HG03196 (cell line): ENCODE results near the gene RPAP3.

Experiments used
- ATAC-seq: cut with Tn5 transposase; IDR thresholded peaks from one replicate; pipeline ENCODE4 v1.9.1; 2021; ENCODE audit not compliant: unreplicated experiment

The RPAP3 gene

DNA sequence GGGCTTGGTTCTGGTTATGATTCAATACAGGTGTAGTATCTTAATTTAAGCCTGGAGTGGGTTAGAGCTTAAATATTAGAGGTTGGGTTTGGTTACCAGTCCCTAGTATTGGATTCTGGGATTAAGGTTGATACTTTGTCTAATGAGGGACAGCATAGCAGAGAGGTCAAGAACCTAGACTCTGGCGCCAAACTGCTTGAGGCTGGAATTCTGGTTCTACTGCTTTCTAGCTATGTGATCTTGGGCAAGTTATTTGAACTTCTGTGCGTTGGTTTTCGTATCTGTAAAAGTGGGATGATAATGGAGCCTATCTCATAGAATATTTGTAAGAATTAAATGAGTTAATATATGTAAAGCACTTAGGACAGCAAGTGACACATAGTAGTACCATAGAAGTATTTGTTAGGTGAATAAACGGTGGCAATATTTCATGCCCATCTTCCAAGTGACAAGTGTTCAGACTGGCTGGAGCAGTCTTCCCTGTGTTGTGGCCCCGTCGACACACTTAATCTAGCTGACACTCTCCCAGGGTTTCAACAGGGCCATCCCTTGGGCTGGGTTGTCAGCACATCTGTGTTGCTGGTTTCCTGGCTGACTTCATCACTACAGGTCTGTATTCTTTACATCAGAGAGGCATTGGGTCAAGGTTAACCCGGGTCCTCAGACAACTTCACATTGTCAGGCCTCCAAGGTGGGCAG is 16.5 kb upstream of the RPAP3 start:
- ATAC-seq = no peak

- ATAC-seq = no peak
Observed at GRCh38 chr12:47721431-47721973, 15.7 kb upstream of the RPAP3 start.

- no peak for ATAC-seq
Observed at GRCh38 chr12:47718531-47718930, 12.7 kb upstream of the RPAP3 start.

DNA sequence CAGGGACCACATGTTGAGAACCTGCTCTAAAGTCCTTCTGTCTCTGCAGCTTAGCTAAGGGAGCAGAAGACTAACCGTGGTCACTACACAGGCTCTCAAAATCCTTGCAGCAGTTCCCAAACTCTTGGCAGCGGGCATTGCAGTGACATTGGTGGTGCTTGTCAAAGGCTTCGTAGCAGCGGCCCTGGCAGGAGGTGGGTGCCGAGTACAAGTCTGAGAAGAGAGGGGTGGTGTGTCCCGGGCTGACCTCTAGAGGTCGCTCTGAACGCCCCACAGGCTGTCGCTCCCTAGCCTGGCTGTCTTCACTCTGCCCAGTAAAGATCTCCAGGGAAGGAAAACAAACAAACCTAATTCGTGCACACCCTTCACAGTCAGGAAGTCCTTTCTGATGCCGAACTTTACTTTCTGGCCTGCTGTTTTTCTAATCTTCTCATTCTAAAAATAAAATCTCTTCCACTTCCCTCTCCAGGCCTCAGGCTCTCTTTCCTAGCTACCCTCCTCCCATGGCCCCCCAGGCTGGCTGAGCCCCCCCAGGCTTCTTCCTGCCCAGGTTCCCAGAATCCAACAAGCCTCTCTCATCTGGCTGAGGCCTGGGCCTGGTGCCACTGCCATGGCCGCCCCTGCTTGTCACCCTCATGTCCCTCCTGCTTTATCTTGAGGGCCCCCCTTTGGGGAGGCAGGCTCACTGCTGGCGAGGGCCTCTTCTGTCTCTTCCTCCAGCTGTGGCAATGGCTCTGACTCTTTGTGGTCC is 11.8 kb upstream of the RPAP3 start:
- ATAC-seq = no peak

- no peak for ATAC-seq
Observed at GRCh38 chr12:47717046-47717442, 11.2 kb upstream of the RPAP3 start.

GRCh38 chr12:47715877-47716548 is 10.2 kb upstream of the RPAP3 start:
- no peak for ATAC-seq

GRCh38 chr12:47715393-47715876 is 9.6 kb upstream of the RPAP3 start:
- ATAC-seq = peak; percentile 65

GRCh38 chr12:47714826-47715386 is 9.1 kb upstream of the RPAP3 start:
- ATAC-seq = no peak

- ATAC-seq = no peak
Observed at GRCh38 chr12:47712171-47712570, 6.3 kb upstream of the RPAP3 start.

- no peak for ATAC-seq
Observed at GRCh38 chr12:47711448-47711847, 5.6 kb upstream of the RPAP3 start.

GRCh38 chr12:47710278-47710677 is 4.4 kb upstream of the RPAP3 start:
- ATAC-seq = no peak

GRCh38 chr12:47709671-47710070 is 3.8 kb upstream of the RPAP3 start:
- no peak for ATAC-seq

DNA sequence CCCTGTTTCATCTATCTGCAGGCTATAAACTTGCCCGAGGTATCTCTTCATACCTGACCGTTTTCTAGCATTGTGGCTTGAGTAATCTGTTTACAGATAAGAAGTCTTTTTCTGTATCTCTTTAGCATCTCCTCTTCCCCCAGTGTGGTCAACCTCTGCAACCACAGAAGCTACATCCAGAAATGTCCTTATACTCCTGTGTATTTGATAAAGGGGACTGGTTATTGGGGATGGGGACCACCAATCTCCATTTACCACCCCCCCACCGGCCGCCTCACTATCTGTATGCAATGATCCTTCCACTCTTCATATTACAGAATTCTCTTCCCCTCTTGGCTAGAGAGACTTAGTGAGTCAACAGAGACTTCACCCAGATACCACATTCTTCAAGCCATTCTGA is 3.4 kb upstream of the RPAP3 start:
- ATAC-seq = no peak

GRCh38 chr12:47707905-47708543 is 2.2 kb upstream of the RPAP3 start:
- no peak for ATAC-seq

- ATAC-seq = no peak
Observed at GRCh38 chr12:47707355-47707754, 1.5 kb upstream of the RPAP3 start.

DNA sequence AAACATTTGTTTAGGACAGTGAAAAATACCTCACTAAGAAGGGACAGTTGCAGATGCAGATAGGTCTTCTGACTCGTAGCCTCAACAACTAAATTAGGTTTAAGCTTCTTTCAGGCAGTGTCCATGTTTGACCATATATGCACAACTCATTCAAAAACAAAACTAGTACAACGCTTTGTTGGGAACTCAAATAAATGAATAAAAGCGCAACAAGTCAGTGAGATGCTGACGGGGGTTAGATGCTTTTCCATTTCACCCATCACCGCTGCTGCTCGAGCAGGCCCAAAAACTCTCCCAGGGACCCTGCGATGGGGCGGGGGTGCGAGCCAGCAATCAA is 633 bp downstream of the RPAP3 start:
- no peak for ATAC-seq

DNA sequence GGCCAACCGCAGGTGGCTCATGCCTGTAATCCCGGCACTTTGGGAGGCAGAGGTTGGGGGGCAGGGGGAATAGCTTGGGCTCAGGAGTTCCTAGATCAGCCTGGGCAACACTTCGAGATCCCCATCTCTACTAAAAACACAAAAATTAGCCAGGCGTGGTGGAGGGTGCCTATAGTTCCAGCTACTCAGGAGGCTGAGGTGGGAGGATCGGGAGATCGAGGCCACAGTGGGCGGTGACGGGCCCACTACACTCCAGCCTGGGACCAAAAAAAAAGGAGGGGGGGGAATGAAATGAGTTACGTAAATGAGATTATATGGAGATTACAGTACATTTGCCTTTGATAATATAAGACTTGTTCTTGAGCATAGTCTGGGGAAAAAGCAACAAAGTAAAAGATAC is 1.1 kb downstream of the RPAP3 start:
- no peak for ATAC-seq

DNA sequence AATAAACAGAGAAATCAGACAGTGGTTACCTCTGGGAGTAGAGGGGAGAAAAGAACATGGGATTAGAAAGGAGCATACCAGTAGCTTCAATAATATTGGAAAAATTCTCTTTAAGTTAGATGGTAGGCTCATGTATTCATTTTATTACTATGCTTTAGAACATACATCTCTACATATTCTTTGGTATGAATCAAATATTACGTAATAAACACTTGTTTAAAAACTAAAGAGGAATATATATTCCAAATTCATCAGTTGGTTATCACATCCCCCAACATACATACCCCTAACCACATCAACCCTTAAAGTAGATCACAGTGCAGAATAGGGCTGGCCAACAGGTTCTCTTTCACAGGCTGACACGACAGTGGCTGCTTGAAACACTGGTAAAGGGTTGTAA is 5.6 kb downstream of the RPAP3 start:
- no peak for ATAC-seq

DNA sequence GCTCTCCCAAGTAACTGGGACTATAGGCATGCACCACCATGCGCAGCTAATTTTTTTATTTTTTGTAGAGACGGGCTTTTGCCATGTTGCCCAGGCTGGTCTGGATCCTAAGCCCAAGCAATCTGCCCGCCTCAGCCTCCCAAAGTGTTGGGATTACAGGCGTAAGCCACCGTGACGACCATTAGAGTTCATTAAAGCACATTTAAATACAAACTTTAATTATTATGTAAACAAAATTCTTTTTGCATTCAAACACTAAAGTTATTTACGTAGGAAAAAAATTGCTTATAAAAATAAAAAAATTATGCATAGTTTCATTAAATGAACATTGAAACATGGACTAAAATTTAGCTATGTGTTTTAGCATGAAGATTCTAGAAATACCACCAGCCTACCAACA is 7.2 kb downstream of the RPAP3 start:
- no peak for ATAC-seq

DNA sequence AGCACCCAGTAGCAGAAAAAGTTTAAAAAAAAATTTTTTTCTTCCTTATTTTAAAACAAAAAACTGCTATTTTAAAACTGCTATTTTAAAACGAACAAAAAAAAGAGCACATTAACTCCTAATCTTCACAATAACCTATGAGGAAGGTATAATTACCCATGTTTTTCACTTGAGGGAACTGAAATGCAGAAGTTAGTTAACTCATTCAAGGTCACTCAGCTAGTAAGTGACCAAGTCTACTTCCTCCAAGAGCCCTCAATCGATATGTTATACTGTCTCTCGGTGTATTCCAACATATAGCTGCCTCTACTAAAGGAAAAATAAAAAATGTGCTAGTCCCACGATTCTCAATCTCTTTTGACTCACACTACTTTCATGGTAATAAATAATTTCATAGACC is 7.8 kb downstream of the RPAP3 start:
- ATAC-seq = no peak

DNA sequence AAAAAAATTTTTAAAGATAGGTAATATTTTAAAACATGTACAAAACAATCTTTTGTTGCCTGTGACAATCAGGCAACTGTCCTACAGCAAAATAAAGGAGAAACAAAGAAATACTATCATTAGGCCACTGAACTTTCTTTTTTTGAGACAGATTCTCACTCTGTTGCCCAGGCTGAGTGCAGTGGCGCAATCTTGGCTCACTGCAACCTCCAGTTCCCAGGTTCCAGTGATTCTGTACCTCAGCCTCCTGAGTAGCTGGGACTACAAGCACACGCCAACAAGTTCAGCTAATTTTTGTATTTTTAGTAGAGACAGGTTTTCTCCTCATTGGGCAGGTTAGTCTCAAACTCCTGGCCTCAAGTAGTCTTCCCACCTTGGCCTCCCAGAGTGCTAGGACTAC is 16.6 kb downstream of the RPAP3 start:
- no peak for ATAC-seq
